HG03521 (cell line): ENCODE data around the gene ALOXE3.
A peak's percentile ranks its signal among the peaks of the same experiment; 100 is the strongest.

Experiments
- ATAC-seq: cut with Tn5 transposase; IDR thresholded peaks from one replicate; pipeline ENCODE4 v1.9.1; 2021; ENCODE audit warnings: mild to moderate bottlenecking, moderate library complexity; ENCODE audit not compliant: unreplicated experiment

ALOXE3 gene

GRCh38 chr17:8142887-8143580, 24.7 kb upstream of the ALOXE3 start:
- no peak for ATAC-seq

- ATAC-seq = no peak
These were observed 24.0 kb upstream of the ALOXE3 start for GRCh38 chr17:8142158-8142886.

GRCh38 chr17:8141741-8142140, 23.4 kb upstream of the ALOXE3 start:
- ATAC-seq = no peak

- no peak for ATAC-seq
These were observed 22.7 kb upstream of the ALOXE3 start for GRCh38 chr17:8141045-8141444.

- no peak for ATAC-seq
These were observed 22.0 kb upstream of the ALOXE3 start for GRCh38 chr17:8140065-8141029.

GRCh38 chr17:8138672-8139371, 20.5 kb upstream of the ALOXE3 start:
- peak; percentile 87 for ATAC-seq

GRCh38 chr17:8138374-8138671, 20.0 kb upstream of the ALOXE3 start:
- ATAC-seq = no peak

- ATAC-seq = no peak
These were observed 19.5 kb upstream of the ALOXE3 start for GRCh38 chr17:8137645-8138373.

GRCh38 chr17:8133941-8134340, 15.6 kb upstream of the ALOXE3 start:
- no peak for ATAC-seq

- ATAC-seq = no peak
These were observed 15.1 kb upstream of the ALOXE3 start for GRCh38 chr17:8133399-8133798.

GRCh38 chr17:8131844-8132441, 13.6 kb upstream of the ALOXE3 start:
- ATAC-seq = no peak

GRCh38 chr17:8128125-8128784, 9.9 kb upstream of the ALOXE3 start:
- ATAC-seq = no peak

- no peak for ATAC-seq
These were observed 8.3 kb upstream of the ALOXE3 start for GRCh38 chr17:8126491-8127066.

- ATAC-seq = no peak
These were observed 7.7 kb upstream of the ALOXE3 start for GRCh38 chr17:8125947-8126490.

GRCh38 chr17:8125154-8125946, 7.0 kb upstream of the ALOXE3 start:
- no peak for ATAC-seq

GRCh38 chr17:8124350-8125153, 6.2 kb upstream of the ALOXE3 start:
- no peak for ATAC-seq

GRCh38 chr17:8123695-8124349, 5.5 kb upstream of the ALOXE3 start, which contains the start of gene HES7:
TSS of gene HES7 (minus strand) at chr17:8124106. CDS start at chr17:8124084, 22 bp downstream.
- no peak for ATAC-seq
